NCI-H146 (cell line): Measurements from ENCODE around the gene CALML6.
A peak's percentile ranks its signal among the peaks of the same experiment; 100 is the strongest.

ENCODE experiments used
- DNase-seq: peaks from one replicate; lab custom pipeline; 2025; lab: John Stamatoyannopoulos, UW

CALML6 gene

GRCh38 chr1:1942753-1943656, 27.9 kb downstream of the CALML6 start:
- no peak for DNase-seq

- DNase-seq = peak; percentile 17
Measured at GRCh38 chr1:1943834-1944570, 28.9 kb downstream of the CALML6 start.

- DNase-seq = no peak
Measured at GRCh38 chr1:1945782-1946393, 30.8 kb downstream of the CALML6 start.

GRCh38 chr1:1946540-1946939, 31.5 kb downstream of the CALML6 start:
- DNase-seq = no peak

- peak; percentile 32 for DNase-seq
Measured at GRCh38 chr1:1947493-1947892, 32.4 kb downstream of the CALML6 start.

- DNase-seq = no peak
Measured at GRCh38 chr1:1948783-1949182, 33.7 kb downstream of the CALML6 start.

- DNase-seq = no peak
Measured at GRCh38 chr1:1950940-1951339, 35.9 kb downstream of the CALML6 start.

GRCh38 chr1:1954015-1954414, 39.0 kb downstream of the CALML6 start:
- no peak for DNase-seq

- DNase-seq = no peak
Measured at GRCh38 chr1:1954831-1955441, 39.9 kb downstream of the CALML6 start.

GRCh38 chr1:1955621-1956094, 40.6 kb downstream of the CALML6 start:
- no peak for DNase-seq

GRCh38 chr1:1956101-1956500, 41.0 kb downstream of the CALML6 start:
- DNase-seq = peak; percentile 56

GRCh38 chr1:1956586-1957532, 41.8 kb downstream of the CALML6 start:
- no peak for DNase-seq

- DNase-seq = no peak
Measured at GRCh38 chr1:1957533-1957961, 42.5 kb downstream of the CALML6 start.

- no peak for DNase-seq
Measured at GRCh38 chr1:1958071-1958541, 43.0 kb downstream of the CALML6 start.

GRCh38 chr1:1959459-1959839, 44.4 kb downstream of the CALML6 start:
- no peak for DNase-seq

GRCh38 chr1:1959840-1960479, 44.9 kb downstream of the CALML6 start:
- peak; percentile 55 for DNase-seq

- no peak for DNase-seq
Measured at GRCh38 chr1:1960480-1961196, 45.6 kb downstream of the CALML6 start.

- no peak for DNase-seq
Measured at GRCh38 chr1:1962752-1963151, 47.7 kb downstream of the CALML6 start.

- no peak for DNase-seq
Measured at GRCh38 chr1:1963570-1963969, 48.5 kb downstream of the CALML6 start.

GRCh38 chr1:1964811-1965210, 49.8 kb downstream of the CALML6 start:
- DNase-seq = no peak
